HepG2 (cell line): ENCODE results near the gene MAP3K20. TPM values are rescaled to one million over a fixed set of nuclear protein-coding genes. Genes with fewer than 3 reads are reported as not detected.
A peak's percentile ranks its signal among the peaks of the same experiment; 100 is the strongest.

Experiments used
- FIP1L1 ChIP-seq: fragments of 200-400 bp; formaldehyde crosslinking; IDR thresholded peaks from 2 replicates; pipeline ENCODE4 v1.6.1; 2018; ENCODE audit warnings: low read depth, mild to moderate bottlenecking, low read length, moderate library complexity, borderline replicate concordance; ENCODE audit not compliant: insufficient read depth
- MIER3 ChIP-seq: IDR thresholded peaks from 2 replicates; pipeline ENCODE4 v1.6.1; 2016; ENCODE audit warnings: missing compliant biosample characterization, borderline replicate concordance
- MTF1 ChIP-seq: sonication (generic); formaldehyde crosslinking; IDR thresholded peaks from 2 replicates; pipeline ENCODE4 v1.5.0; 2020; ENCODE audit warnings: missing genetic modification reagents
- ZBTB3 ChIP-seq: sonication (generic); formaldehyde crosslinking; IDR thresholded peaks from 2 replicates; pipeline ENCODE4 v1.4.0; 2020; ENCODE audit warnings: low read depth, mild to moderate bottlenecking, moderate library complexity, missing genetic modification reagents, borderline replicate concordance
- ZFP82 ChIP-seq: sonication (generic); formaldehyde crosslinking; IDR thresholded peaks from 2 replicates; pipeline ENCODE4 v1.5.1; 2020; ENCODE audit warnings: mild to moderate bottlenecking, missing genetic modification reagents, borderline replicate concordance
- ZNF605 ChIP-seq: sonication (generic); formaldehyde crosslinking; IDR thresholded peaks from 2 replicates; pipeline ENCODE4 v1.8.0; 2022; ENCODE audit warnings: mild to moderate bottlenecking, missing genetic modification reagents
- ZNF660 ChIP-seq: sonication (generic); formaldehyde crosslinking; IDR thresholded peaks from 2 replicates; pipeline ENCODE4 v1.5.1; 2020; ENCODE audit warnings: mild to moderate bottlenecking, low read depth, missing genetic modification reagents, borderline replicate concordance
- polyA plus RNA-seq, 8 experiments: library from polyadenylated mRNA; depleted of rRNA in 3 of 8; stranded (reverse) in 7 of 8; unstranded in 1 of 8; fragments of >200 nt; fragmentation: Illumina TruSeq in 4 of 8; extraction: Trizol in 4 of 8; gene quantifications; 2 replicates each; pipeline versions ENCODE4 v1.2.1 to v1.2.3, GENCODE V29; 2011 to 2016; ENCODE audit warnings: low read depth in 4 of 8, missing spikeins in 1 of 8, mixed read lengths in 1 of 8; ENCODE audit not compliant: insufficient read depth in 1 of 8
- total RNA-seq, 5 experiments: library from RNA; depleted of rRNA; stranded (reverse); fragments of >200 nt; fragmentation: Illumina TruSeq; extraction: Trizol; gene quantifications; 2 replicates each; pipeline ENCODE4 v1.2.3, GENCODE V29; 2016; ENCODE audit warnings: low read depth in 1 of 5
- TF ChIP-seq, protein P1 (sequence below): sonication (generic); formaldehyde crosslinking; IDR thresholded peaks from 2 replicates; pipeline ENCODE4 v1.5.1; 2020; ENCODE audit warnings: mild to moderate bottlenecking, missing genetic modification reagents, borderline replicate concordance
- TF ChIP-seq, protein P2 (sequence below): sonication (generic); formaldehyde crosslinking; IDR thresholded peaks from 2 replicates; pipeline ENCODE4 v1.4.0; 2020; ENCODE audit warnings: missing genetic modification reagents
- TF ChIP-seq, protein P3 (sequence below): sonication (generic); formaldehyde crosslinking; IDR thresholded peaks from 2 replicates; pipeline ENCODE4 v1.8.0; 2022; ENCODE audit warnings: missing genetic modification reagents, low read depth, mild to moderate bottlenecking, borderline replicate concordance
- TF ChIP-seq, protein P4 (sequence below): sonication (generic); formaldehyde crosslinking; IDR thresholded peaks from 2 replicates; pipeline ENCODE4 v1.5.0; 2020; ENCODE audit warnings: missing genetic modification reagents
- TF ChIP-seq, protein P5 (sequence below): fragments of 450-650 bp; IDR thresholded peaks from 2 replicates; pipeline ENCODE4 v1.6.1; 2017

MAP3K20 gene
- total and polyA plus RNA-seq, 2 of the 13 experiments (the other 11 are each of a cell fraction or from before 2014, with no cell fraction given), result 5.2 to 13.5 TPM

DNA sequence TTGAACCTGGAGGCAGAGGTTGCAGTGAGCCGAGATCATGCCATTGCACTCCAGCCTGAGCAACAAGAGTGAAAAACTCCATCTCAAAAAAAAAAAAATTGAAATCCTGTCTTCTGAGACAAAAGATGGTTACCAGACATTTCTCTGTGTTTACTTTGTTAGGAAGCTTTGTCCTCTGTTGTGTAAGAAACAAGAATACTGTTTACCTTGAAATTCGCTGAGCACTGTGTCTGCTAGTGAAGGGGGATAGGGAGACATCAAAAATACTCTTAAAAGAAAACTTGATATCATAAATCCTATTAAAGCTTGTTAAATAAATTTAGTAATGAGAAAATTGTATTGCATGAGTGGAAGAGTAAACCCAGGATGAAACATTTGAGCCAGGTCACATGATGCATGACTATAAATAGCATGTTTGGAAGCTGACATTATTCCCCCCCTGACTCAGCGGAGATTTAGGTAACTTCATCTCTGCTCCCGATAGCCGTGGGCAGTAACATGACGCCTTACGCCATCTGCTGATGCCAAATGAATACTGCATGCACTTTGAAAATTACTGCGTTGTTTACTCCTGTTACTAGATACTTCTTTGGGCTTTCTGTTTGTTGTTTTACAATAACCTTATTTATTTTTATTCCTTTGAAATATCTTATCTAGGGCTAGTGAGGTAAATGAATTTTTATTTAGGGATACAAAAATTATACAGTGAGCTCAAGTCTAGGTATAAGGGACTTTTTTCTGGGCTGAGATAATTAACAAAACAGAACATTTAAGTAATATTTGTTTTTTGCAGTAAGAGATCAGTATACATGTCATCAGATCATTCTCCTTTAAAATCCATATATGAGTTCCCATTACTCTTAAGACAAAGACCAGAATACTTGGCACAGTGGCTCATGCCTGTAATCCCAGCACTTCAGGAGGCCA is 134.9 kb downstream of the MAP3K20 start (continued):
- TF ChIP-seq, protein P1, sequence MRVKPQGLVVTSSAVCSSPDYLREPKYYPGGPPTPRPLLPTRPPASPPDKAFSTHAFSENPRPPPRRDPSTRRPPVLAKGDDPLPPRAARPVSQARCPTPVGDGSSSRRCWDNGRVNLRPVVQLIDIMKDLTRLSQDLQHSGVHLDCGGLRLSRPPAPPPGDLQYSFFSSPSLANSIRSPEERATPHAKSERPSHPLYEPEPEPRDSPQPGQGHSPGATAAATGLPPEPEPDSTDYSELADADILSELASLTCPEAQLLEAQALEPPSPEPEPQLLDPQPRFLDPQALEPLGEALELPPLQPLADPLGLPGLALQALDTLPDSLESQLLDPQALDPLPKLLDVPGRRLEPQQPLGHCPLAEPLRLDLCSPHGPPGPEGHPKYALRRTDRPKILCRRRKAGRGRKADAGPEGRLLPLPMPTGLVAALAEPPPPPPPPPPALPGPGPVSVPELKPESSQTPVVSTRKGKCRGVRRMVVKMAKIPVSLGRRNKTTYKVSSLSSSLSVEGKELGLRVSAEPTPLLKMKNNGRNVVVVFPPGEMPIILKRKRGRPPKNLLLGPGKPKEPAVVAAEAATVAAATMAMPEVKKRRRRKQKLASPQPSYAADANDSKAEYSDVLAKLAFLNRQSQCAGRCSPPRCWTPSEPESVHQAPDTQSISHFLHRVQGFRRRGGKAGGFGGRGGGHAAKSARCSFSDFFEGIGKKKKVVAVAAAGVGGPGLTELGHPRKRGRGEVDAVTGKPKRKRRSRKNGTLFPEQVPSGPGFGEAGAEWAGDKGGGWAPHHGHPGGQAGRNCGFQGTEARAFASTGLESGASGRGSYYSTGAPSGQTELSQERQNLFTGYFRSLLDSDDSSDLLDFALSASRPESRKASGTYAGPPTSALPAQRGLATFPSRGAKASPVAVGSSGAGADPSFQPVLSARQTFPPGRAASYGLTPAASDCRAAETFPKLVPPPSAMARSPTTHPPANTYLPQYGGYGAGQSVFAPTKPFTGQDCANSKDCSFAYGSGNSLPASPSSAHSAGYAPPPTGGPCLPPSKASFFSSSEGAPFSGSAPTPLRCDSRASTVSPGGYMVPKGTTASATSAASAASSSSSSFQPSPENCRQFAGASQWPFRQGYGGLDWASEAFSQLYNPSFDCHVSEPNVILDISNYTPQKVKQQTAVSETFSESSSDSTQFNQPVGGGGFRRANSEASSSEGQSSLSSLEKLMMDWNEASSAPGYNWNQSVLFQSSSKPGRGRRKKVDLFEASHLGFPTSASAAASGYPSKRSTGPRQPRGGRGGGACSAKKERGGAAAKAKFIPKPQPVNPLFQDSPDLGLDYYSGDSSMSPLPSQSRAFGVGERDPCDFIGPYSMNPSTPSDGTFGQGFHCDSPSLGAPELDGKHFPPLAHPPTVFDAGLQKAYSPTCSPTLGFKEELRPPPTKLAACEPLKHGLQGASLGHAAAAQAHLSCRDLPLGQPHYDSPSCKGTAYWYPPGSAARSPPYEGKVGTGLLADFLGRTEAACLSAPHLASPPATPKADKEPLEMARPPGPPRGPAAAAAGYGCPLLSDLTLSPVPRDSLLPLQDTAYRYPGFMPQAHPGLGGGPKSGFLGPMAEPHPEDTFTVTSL (CRISPR knock-in tag), result no peak
- TF ChIP-seq MIER3 (peak; percentile 34; the same call in 1 of the 2 replicates), ZFP82 (CRISPR knock-in tag) (no peak), FIP1L1 (no peak), ZNF605 (CRISPR knock-in tag) (no peak), ZNF660 (CRISPR knock-in tag) (no peak), ZBTB3 (CRISPR knock-in tag) (no peak), MTF1 (CRISPR knock-in tag) (no peak)
- TF ChIP-seq, protein P2, sequence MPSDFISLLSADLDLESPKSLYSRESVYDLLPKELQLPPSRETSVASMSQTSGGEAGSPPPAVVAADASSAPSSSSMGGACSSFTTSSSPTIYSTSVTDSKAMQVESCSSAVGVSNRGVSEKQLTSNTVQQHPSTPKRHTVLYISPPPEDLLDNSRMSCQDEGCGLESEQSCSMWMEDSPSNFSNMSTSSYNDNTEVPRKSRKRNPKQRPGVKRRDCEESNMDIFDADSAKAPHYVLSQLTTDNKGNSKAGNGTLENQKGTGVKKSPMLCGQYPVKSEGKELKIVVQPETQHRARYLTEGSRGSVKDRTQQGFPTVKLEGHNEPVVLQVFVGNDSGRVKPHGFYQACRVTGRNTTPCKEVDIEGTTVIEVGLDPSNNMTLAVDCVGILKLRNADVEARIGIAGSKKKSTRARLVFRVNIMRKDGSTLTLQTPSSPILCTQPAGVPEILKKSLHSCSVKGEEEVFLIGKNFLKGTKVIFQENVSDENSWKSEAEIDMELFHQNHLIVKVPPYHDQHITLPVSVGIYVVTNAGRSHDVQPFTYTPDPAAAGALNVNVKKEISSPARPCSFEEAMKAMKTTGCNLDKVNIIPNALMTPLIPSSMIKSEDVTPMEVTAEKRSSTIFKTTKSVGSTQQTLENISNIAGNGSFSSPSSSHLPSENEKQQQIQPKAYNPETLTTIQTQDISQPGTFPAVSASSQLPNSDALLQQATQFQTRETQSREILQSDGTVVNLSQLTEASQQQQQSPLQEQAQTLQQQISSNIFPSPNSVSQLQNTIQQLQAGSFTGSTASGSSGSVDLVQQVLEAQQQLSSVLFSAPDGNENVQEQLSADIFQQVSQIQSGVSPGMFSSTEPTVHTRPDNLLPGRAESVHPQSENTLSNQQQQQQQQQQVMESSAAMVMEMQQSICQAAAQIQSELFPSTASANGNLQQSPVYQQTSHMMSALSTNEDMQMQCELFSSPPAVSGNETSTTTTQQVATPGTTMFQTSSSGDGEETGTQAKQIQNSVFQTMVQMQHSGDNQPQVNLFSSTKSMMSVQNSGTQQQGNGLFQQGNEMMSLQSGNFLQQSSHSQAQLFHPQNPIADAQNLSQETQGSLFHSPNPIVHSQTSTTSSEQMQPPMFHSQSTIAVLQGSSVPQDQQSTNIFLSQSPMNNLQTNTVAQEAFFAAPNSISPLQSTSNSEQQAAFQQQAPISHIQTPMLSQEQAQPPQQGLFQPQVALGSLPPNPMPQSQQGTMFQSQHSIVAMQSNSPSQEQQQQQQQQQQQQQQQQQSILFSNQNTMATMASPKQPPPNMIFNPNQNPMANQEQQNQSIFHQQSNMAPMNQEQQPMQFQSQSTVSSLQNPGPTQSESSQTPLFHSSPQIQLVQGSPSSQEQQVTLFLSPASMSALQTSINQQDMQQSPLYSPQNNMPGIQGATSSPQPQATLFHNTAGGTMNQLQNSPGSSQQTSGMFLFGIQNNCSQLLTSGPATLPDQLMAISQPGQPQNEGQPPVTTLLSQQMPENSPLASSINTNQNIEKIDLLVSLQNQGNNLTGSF (CRISPR knock-in tag), result no peak
- TF ChIP-seq, protein P3, sequence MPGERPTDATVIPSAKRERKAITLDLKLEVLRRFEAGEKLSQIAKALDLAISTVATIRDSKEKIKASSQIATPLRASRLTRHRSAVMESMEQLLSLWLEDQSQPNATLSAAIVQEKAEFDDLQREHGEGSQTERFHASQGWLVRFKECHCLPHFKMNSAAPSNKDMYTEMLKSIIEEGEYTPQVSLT (CRISPR knock-in tag), result no peak
- TF ChIP-seq, protein P4, sequence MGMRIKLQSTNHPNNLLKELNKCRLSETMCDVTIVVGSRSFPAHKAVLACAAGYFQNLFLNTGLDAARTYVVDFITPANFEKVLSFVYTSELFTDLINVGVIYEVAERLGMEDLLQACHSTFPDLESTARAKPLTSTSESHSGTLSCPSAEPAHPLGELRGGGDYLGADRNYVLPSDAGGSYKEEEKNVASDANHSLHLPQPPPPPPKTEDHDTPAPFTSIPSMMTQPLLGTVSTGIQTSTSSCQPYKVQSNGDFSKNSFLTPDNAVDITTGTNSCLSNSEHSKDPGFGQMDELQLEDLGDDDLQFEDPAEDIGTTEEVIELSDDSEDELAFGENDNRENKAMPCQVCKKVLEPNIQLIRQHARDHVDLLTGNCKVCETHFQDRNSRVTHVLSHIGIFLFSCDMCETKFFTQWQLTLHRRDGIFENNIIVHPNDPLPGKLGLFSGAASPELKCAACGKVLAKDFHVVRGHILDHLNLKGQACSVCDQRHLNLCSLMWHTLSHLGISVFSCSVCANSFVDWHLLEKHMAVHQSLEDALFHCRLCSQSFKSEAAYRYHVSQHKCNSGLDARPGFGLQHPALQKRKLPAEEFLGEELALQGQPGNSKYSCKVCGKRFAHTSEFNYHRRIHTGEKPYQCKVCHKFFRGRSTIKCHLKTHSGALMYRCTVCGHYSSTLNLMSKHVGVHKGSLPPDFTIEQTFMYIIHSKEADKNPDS (CRISPR knock-in tag), result no peak
- TF ChIP-seq, protein P5, sequence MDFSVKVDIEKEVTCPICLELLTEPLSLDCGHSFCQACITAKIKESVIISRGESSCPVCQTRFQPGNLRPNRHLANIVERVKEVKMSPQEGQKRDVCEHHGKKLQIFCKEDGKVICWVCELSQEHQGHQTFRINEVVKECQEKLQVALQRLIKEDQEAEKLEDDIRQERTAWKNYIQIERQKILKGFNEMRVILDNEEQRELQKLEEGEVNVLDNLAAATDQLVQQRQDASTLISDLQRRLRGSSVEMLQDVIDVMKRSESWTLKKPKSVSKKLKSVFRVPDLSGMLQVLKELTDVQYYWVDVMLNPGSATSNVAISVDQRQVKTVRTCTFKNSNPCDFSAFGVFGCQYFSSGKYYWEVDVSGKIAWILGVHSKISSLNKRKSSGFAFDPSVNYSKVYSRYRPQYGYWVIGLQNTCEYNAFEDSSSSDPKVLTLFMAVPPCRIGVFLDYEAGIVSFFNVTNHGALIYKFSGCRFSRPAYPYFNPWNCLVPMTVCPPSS, result no peak
